Measurements from ENCODE around the gene FILIP1L. TPM values are rescaled to one million over a fixed set of nuclear protein-coding genes. Genes with fewer than 3 reads are reported as not detected.

The FILIP1L gene
- 10 to 100 TPM in 1 of 2 donors, 1 to 10 TPM in 1; 6.7 to 19.0 TPM for total RNA-seq
- long read RNA-seq, transcript FILIP1L-203 (2 exons, 3,280 nt) = major isoform, 8 of 14 reads
- long read RNA-seq, partial matches to known transcripts = 0 of 14 reads
- long read RNA-seq, other reads (novel, unspliced or antisense) = 6 of 14 reads

DNA sequence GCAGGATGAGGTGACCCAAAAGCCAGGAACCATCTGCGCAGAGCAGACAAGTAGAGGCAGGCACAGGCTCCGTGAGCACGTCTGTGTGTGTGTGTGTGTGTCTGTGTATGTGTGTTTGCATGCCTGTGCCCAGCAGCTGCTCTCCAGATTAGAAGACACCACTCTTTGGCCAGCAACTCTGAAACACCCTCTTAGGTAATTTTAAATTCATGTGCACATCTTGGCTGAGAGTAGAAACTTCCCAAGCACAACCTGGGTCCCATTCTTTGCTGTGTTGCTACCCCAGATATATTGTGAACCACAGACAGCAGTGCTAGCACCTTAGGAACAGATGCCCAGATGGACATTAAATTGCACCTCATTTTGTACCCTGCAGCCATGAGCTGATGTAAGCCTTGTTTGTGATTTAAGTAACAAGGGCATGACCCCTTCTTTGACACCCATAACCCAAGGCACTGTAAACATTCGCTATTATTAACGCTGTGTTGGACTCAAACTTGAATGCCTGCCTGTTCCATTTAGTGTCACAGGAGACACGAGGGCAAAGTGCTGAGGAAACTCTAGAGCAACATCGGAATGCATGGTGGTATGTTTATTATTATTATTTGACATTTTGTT lies at the start of gene FILIP1L:
TSS of gene FILIP1L (minus strand) at position 89 of the 618 bp plus-strand sequence.
- ATAC-seq (no peak), DNase-seq (no peak)
- intact Hi-C loops (cut with DNase I, micrococcal nuclease) = no loop called here

DNA sequence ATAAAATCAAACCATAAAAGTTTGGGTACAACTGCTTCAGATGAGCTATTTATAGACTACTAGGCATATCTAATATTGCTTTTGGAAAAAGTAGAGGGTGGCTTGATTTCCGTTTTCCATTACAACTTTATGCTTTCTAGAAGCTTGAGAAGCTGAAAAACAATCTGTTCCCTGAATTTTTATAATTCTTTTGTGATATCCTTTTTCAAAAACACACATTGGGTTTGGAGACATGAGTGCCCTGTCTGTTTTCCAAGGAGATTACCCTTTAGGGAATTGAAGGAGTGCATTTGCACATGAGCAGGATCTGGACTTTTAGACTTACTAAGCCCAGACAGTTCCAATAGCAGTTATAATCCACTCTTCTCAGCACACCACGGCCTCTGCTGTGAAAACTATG lies 49.5 kb upstream of the FILIP1L start:
- no peak for ATAC-seq
- DNase-seq = no peak
- intact Hi-C loops (cut with DNase I, micrococcal nuclease) = no loop called here

DNA sequence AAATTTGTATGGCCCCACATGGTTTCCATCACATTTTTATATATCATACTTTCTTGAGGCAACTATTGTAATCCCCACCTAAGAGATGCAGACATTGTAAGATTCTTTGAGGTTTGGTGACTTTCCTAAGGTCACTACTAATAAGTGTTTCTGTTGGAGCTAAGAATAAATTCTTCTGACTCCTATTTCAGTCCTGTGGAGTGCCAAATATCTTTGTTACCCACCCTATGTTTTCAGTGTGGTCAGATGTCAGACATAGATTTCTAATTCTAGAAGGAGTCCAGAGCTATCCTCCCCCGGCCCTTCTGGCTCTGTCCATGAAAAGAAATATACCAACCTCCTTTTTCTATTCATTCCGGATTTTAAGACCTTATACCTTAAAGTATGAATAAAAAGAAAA lies 46.2 kb upstream of the FILIP1L start:
- intact Hi-C loops (cut with DNase I, micrococcal nuclease) = no loop called here
- DNase-seq (no peak), ATAC-seq (no peak)

DNA sequence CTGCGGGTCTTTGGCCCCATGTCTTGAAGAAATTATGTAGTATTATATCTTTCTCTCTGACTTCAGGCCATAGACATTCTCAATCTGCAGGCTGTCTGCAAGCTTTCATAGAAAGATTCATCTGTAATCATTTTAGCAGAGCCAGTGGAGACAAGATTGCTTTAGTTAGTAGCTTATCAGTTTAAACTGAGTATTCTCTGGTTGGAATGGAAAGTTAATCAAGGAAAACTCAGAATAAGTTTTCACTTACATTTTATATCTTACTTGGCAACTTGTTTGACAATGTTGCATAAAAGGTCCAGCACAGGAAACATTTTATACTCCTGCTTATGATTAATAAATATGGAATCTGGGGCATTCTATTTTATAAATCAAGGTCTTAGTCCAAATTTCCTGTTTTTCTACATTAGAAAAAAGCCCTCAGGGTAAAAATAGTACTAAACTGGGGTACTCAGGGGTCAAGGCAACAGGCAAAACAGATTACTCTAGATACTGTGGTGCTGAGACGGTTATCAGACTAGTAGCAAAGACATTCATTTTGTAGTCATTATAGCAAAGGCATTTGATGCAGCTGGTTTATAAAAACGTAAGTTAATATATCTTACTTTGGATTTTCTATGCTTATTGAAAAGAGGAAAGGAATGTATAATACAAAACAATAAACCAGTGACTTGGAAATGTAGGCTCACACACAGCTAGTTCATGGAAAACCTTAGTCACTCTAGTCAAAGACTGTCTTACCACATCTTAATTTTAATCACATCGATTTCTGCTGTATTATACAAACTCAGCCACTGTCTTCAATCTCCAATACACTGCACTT lies 45.2 kb upstream of the FILIP1L start:
- ATAC-seq (no peak), DNase-seq (no peak)
- intact Hi-C loops (cut with DNase I, micrococcal nuclease) = no loop called here

DNA sequence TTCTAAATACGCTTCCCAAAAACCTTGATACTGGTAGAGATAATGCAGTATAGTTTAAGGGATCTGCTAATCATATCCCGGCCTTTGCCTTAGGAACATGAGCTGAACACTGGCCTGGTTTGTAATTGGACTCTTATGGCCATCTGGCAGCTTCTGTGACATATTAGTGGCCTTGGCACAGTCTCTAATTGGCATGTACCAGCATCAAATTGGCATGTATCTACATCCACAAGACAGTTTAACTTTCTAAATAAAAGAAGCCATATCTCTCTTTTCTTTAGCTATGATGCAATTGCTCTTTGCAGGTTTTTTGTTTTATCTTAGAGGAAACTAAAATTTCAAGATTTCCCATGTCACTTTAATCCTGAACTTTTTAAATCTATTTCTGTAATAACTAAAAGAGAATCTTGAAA lies 44.6 kb upstream of the FILIP1L start:
- no peak for ATAC-seq

DNA sequence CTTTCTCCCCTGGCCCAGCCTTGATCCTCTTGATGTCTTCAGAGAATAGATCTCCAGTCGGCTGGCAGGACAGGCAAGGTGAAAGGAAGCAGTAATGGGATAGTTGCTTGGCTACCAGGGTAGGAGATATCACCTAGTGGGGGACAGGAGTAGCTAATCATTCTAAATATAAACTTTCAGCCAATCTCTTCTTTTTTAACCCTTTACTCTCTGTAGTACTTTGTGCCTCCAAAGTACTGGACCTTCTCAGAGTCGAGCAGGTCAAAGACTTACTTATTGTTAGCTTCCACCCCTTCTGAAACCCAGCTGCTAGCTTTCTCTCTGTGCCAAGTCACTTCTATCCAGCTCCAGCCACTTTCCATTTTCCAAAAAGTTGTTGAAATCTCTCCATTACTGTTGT lies 43.4 kb upstream of the FILIP1L start:
- DNase-seq = no peak
- no peak for ATAC-seq
- intact Hi-C loops (cut with DNase I, micrococcal nuclease) = no loop called here

More for the DNA sequence above, 44.6 kb upstream of the FILIP1L start:
- intact Hi-C loops (cut with DNase I, micrococcal nuclease) = no loop called here
- DNase-seq = no peak

DNA sequence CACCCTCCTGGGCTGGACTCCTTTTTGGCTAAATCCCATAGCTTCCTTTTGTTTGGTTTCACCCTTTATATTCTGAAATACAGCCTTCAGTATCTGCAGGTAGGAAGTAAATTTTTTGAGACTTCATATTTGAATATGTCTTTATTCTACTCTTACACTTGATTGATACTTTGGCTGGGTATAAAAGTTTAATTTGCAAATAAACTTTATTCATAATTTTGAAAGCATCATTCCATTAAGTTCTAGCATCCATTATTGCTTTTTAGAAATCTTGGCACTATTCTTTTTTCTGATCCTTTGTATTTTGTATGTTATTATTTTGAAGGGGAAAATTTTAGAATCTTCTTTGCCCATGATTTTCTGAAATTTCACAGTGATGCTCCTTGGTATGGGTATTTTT lies 41.3 kb upstream of the FILIP1L start:
- intact Hi-C loops (cut with DNase I, micrococcal nuclease) = no loop called here

DNA sequence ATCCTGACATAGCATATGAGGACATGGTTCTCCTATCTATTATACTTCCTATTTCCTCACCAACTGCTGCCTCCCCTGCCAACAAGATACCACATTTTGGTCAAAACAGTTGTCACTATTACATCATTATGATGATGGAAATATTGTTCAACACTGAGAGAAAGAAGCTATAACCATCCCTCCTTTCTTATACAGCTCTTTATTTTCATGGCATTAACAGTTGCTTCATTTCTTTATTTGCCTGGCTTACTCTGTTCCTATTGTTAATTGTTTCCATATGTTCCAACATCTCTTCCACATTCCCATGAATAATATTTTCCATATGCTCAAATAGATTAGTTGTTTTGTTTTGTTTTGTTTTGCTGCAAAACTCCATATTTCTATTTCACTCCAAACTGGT lies 40.8 kb upstream of the FILIP1L start:
- intact Hi-C loops (cut with DNase I, micrococcal nuclease) = no loop called here
- DNase-seq (no peak), ATAC-seq (no peak)

More for the DNA sequence above, 41.3 kb upstream of the FILIP1L start:
- ATAC-seq = no peak
- DNase-seq = no peak

DNA sequence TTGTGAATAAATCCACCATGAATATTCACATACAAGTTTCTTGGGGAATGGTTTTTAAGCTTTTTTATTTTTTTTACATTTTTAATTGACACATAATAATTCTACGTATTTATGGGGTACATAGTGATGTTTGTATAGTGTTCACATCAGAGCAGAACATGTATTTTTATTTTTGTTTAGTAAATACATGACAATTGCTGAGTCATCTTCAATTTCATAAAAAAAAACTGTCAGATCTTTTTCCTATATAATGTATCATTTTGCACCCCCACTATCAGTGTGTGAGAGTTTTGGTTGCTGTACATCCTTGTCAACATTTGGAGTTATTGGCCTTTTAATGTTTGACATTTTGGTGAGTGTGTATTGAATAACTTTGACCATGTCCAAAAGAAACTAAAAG lies 39.9 kb upstream of the FILIP1L start:
- no peak for DNase-seq
- intact Hi-C loops (cut with DNase I, micrococcal nuclease) = no loop called here
- no peak for ATAC-seq

DNA sequence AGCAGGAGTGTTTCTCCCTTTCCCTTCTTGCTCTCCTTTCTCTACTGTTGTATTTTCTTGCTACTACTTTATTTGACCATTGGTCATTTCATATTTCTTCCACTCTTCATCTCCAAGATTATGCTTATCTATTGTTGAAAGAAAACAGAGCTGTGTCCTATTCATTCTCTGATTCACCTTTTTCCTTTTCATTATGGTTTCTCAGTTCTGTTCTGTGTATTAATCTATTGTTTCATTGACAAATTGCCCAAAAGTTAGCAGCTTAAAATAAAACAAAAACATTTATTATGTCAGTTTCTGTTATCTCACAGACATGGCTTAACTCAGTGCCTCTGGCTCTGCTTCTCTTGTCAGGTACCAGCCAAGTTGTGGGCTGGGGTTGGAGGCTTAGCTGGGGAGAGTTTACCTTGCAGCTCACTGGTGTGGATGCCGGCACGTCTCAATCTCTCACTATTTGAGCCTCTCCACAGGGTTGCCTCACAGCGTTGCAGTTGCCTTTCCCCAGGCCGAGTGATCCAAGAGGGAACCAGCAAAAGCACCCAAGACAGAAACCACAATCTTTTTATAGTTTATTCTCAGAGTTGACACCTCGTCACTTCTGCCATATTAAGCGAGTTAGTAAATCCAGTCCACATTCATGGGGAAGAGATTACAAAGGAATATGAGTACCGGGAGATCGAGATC lies 36.9 kb upstream of the FILIP1L start:
- ATAC-seq (no peak), DNase-seq (no peak)
- intact Hi-C loops (cut with DNase I, micrococcal nuclease) = no loop called here

DNA sequence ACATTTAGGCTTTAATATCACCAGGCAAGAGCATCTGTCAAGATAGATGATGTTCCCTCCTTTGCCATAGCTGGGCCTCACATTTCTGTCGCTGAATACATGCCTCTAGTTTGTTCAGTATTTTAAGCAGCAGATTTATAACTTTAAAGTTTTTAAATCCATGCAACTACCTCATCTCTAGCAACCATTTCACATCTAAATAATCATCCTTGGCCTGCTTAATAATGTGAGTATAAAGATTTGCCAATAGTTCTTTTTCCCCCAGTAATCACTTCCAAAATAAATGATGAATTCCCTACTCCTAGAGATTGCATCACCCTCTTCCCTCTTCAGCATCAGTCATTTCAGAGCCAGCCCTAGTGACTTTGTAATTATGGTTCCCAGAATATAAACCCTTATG lies 36.2 kb upstream of the FILIP1L start:
- DNase-seq (no peak), ATAC-seq (no peak)
- intact Hi-C loops (cut with DNase I, micrococcal nuclease) = no loop called here

DNA sequence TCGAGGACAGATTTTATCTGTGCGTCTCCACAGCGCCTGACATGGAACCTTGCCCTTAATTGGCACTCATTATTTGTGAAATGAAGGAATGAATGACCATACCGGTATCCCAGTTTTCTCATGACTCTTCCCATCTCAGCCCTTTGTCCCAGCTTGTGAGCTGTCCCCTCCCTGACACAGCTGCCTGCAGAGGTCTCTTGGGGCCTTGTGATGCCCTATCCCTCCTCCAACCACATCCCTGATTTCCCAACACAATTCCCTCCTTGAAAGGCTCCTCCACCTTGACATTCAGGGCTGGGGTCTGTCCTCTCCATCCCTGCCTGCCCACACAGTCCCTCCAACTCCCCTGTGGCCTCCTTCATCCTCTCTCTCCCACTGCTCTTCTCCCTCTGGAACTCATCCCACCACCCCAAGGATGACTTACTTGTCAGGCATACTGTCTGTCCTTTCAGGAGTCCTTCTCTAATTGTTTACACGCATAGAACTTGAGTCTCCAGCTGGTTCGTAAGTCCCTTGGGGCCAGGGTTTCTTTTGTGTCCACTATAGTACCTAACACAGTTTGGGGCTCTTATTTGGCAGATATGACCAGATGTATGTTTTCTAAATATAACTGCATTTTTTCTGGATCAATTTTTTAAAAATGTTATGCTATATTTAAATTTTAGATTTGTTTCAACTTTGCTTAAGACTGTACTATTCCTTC lies 35.6 kb upstream of the FILIP1L start:
- ATAC-seq = no peak
- intact Hi-C loops (cut with DNase I, micrococcal nuclease) = no loop called here
- DNase-seq = no peak

DNA sequence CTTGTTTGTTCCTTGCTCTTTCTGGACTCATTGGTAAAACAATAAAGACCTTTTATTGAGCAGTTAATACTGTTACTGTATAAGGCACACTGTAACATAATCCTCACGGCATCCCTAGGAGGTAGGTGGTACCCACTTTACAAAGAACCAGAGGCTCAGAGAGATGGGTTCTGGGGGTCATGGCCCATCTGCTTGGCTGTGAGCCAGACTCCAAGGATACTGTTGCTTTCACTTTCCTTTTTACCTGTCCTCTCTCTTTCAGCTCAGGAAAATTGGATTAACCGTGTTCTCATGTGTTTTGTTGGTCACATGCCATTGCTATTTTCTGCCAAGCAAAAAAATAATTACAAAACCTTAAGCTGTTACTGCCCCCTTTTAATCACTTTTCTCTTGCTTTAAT lies 34.8 kb upstream of the FILIP1L start:
- ATAC-seq (no peak), DNase-seq (no peak)
- intact Hi-C loops (cut with DNase I, micrococcal nuclease) = no loop called here

DNA sequence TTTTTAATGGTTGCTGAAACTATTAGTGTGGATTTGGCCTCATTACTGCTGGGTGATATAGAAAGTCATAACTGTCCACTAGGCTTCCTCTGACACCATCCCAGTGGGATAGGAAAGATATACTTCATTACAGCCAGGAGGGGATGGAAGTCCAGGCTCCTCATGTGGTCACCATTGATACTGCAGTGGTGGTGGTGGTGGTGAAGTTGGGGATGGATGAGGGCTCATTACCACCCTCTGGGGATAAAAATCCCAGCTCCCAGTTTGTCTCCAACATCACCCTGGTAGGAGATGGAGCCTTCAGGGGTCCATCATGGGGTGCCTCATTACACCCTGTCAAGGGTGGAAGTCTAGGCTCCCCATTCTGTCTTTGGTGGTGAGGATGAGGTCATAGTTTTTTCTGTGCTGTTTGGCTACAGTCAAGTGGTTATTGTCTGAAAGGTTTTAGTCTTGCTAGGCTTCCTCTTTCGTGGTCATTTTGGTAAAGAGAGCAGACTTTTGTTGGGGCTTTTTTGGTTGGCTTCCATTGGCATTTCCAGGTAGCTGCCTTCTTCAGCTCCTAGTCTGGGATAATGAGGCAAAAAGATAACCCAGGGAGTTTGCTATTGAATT lies 30.1 kb upstream of the FILIP1L start:
- intact Hi-C loops (cut with DNase I, micrococcal nuclease) = no loop called here

DNA sequence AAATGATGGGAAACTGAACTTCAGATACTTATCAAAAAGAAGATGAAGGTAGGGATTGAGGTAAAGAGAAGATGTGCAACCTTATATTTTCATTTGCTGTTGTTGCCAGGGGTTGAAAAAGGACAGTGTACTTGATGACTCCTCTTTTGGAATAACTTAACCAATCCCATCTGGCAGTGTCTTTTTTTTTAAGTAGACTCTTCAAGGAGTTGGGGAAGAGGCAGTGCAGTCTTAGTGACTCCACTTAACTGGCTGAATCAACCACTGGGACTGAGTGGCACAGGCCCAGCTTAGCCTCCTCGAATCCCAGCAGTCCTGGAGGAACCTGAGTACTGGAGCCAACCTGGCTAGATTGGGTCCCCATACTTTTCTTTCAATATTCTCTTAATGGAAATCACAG lies 27.3 kb upstream of the FILIP1L start:
- DNase-seq (no peak), ATAC-seq (no peak)
- intact Hi-C loops (cut with DNase I, micrococcal nuclease) = no loop called here

More for the DNA sequence above, 30.1 kb upstream of the FILIP1L start:
- DNase-seq (no peak), ATAC-seq (no peak)

DNA sequence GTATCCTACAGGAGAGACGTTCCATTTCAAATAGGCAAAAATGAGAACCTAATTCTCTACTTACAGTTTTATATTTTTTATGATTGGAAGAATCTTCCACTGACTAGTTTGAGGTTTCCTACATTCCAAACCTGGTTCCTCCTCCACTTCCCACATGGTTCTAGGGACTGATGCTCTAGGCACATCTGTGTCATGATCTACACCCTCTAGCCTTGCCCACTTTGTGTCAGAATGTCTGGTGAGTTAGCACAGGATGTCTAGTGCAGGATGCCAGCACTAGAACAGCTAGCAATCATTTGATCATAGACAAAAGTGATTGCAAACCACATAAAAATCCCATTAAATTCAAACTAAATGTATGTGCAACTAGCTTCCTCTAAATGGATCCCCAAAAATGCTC lies 26.7 kb upstream of the FILIP1L start:
- ATAC-seq = no peak
- intact Hi-C loops (cut with DNase I, micrococcal nuclease) = no loop called here

DNA sequence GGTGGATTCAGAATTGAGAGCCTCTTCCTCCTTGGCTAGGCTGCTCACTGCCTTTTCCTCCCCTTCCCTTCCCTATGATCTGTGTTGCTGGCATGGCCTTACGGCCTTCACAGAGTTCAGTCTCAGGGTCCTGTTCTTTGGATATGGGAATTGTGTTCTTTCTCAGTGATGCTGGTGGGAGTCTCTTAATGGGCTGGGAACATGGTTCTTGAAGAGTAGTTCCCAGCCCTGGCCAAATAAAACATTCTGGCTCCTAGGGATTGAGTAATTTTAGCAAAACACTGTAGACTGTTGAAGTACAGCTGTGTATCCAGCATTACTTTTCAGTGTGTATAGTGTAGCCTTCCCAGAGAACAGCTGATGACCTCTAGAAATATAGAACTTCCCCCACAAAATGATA lies 22.6 kb upstream of the FILIP1L start:
- ATAC-seq (no peak), DNase-seq (no peak)
- intact Hi-C loops (cut with DNase I, micrococcal nuclease) = no loop called here

More for the DNA sequence above, 26.7 kb upstream of the FILIP1L start:
- no peak for DNase-seq

DNA sequence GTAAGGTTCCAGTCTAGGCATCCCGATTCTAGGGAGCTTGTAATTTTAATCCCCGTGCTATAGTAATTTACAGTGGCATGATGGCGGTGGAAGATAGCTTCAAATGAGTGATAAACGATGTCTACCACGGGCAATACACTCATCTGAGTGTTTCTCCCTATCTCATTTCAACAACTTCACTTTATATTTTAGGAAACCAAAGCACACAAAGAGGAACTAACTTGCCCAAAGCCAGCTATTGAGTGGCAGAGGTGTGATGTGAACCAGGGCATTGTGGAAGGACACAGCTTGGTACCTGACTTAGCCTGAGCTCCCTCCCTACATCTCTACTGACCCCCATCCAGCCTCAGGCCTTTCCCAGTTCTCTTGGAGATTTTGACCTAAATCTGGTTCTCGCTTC lies 16.9 kb upstream of the FILIP1L start:
- intact Hi-C loops (cut with DNase I, micrococcal nuclease) = no loop called here
- DNase-seq = no peak
- ATAC-seq = no peak

DNA sequence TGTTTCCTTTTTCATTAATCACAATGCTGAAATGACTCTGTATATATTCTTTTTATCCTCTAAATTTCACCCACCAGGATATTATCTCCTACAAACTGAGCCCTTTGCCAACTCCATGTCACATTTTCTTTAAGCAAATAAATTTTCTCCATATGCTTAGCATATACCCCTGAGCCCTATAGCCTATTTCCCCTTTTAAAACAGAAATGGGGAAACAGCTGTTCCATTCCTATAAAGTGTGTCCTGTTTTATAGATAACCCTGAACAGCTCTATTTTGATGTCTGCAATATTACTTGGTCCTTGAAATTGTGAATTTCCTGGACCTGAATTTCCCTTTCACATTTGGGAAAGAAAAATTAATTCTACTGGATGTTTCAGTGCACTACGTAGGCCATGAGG lies 15.6 kb upstream of the FILIP1L start:
- DNase-seq = no peak
- no peak for ATAC-seq
- intact Hi-C loops (cut with DNase I, micrococcal nuclease) = no loop called here

Data from left colon (tissue), 2 donors.